Measurements from ENCODE around the gene SH2D4B.

GRCh38 chr10:80661526-80661925 lies 123.8 kb downstream of the SH2D4B start:
- no peak for TF ChIP-seq CTCF (conservative IDR thresholded peaks at IDR 0.05; ENCODE audit: low read depth, low read length)
- no peak for TF ChIP-seq EZH2 (IDR thresholded peaks at IDR 0.05; ENCODE audit: low read length, unreplicated experiment)
- TF ChIP-seq EZH2phosphoT487 (IDR thresholded peaks at IDR 0.05; ENCODE audit: borderline replicate concordance, low read length) = no peak

Data from PC-3 (cell line).